ENCODE results near the gene THBS1. TPM values are rescaled to one million over a fixed set of nuclear protein-coding genes. Genes with fewer than 3 reads are reported as not detected.

THBS1 gene
- total RNA-seq, 1 donor from 2014 or later: 337 TPM

DNA sequence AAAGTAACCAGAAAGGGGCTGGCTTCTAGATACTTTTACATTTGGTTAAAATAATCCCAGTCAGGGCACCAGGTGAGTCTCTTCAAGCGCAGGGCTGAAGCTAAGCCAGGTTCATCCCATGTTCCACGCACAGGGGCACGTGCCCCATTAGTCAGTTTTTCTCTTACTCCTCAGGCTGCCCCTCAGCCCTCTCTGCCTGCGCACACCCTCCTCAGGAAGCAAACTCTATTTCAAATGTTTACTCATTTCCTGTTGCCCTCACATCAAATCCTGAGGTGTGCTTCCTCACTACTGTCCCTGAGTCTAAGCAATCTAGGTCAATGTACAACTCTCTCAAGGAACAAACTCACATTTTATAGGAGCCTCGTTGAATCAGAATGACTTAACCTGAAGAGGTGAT is 48.5 kb downstream of the THBS1 start:
- Mint-ChIP-seq H3K36me3 (no peaks in the 10 kb centered on the region), H3K4me1 (peaks cover 14% of the 10 kb centered on the region), H3K27ac (no peak overlapping the region), H3K27me3 (ENCODE audit: low read depth) (no peaks in the 10 kb centered on the region), H3K4me3 (no peak overlapping the region), H3K9me3 (no peaks in the 10 kb centered on the region)
- DNase-seq (ENCODE audit: low spot score in 2 of 2, unreplicated experiment in 2 of 2): no peak
- TF ChIP-seq, protein P1, sequence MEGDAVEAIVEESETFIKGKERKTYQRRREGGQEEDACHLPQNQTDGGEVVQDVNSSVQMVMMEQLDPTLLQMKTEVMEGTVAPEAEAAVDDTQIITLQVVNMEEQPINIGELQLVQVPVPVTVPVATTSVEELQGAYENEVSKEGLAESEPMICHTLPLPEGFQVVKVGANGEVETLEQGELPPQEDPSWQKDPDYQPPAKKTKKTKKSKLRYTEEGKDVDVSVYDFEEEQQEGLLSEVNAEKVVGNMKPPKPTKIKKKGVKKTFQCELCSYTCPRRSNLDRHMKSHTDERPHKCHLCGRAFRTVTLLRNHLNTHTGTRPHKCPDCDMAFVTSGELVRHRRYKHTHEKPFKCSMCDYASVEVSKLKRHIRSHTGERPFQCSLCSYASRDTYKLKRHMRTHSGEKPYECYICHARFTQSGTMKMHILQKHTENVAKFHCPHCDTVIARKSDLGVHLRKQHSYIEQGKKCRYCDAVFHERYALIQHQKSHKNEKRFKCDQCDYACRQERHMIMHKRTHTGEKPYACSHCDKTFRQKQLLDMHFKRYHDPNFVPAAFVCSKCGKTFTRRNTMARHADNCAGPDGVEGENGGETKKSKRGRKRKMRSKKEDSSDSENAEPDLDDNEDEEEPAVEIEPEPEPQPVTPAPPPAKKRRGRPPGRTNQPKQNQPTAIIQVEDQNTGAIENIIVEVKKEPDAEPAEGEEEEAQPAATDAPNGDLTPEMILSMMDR (IDR thresholded peaks at IDR 0.05; ENCODE audit: unreplicated experiment): no peak

GRCh38 chr15:39629906-39630305 is 49.0 kb downstream of the THBS1 start:
- H3K4me1 Mint-ChIP-seq: peaks cover 14% of the 10 kb centered on the region
- H3K27ac Mint-ChIP-seq: no peak overlapping the region
- TF ChIP-seq, protein P1 (IDR thresholded peaks at IDR 0.05; ENCODE audit: unreplicated experiment): no peak
- H3K9me3 Mint-ChIP-seq: no peaks in the 10 kb centered on the region
- DNase-seq (ENCODE audit: low spot score in 2 of 2, unreplicated experiment in 2 of 2): no peak
- H3K36me3 Mint-ChIP-seq: no peaks in the 10 kb centered on the region
- H3K27me3 Mint-ChIP-seq (ENCODE audit: low read depth): no peaks in the 10 kb centered on the region
- no peak overlapping the region for H3K4me3 Mint-ChIP-seq

DNA sequence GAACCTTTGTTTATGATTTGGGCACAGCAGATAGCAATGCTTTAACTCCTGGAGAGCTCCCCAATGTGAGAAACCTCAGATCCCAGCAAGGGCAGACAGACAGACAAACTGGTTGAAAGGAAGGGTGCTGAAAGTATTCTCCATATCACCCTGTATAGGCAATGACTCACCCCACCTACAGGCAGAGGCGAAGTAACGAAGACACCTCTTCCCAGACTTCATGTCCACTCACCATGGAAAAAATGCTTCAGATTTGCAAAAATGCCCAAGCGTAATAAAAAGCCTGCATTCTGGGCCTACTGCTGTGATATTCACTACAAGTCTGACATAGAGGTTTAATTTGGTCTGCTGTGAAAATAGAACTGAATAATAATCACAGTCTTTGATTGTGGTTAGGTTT is 50.5 kb downstream of the THBS1 start:
- H3K4me1 Mint-ChIP-seq: peaks cover 14% of the 10 kb centered on the region
- no peak overlapping the region for H3K27ac Mint-ChIP-seq
- H3K9me3 Mint-ChIP-seq: no peaks in the 10 kb centered on the region
- TF ChIP-seq, protein P1 (IDR thresholded peaks at IDR 0.05; ENCODE audit: unreplicated experiment): no peak
- no peaks in the 10 kb centered on the region for H3K27me3 Mint-ChIP-seq (ENCODE audit: low read depth)
- no peak for DNase-seq (ENCODE audit: low spot score in 2 of 2, unreplicated experiment in 2 of 2)
- H3K36me3 Mint-ChIP-seq: no peaks in the 10 kb centered on the region
- H3K4me3 Mint-ChIP-seq: no peak overlapping the region

- peaks cover 27% of the 10 kb centered on the region for H3K4me1 Mint-ChIP-seq
- no peaks in the 10 kb centered on the region for H3K27me3 Mint-ChIP-seq (ENCODE audit: low read depth)
- H3K27ac Mint-ChIP-seq: no peak overlapping the region
Measured at GRCh38 chr15:39638041-39638440, 57.2 kb downstream of the THBS1 start.

GRCh38 chr15:39639037-39639436 is 58.2 kb downstream of the THBS1 start:
- no peaks in the 10 kb centered on the region for H3K36me3 Mint-ChIP-seq
- TF ChIP-seq, protein P1 (IDR thresholded peaks at IDR 0.05; ENCODE audit: unreplicated experiment): no peak
- H3K27me3 Mint-ChIP-seq (ENCODE audit: low read depth): no peaks in the 10 kb centered on the region
- H3K9me3 Mint-ChIP-seq: no peaks in the 10 kb centered on the region
- H3K4me3 Mint-ChIP-seq: no peak overlapping the region
- peaks cover 37% of the 10 kb centered on the region for H3K4me1 Mint-ChIP-seq
- H3K27ac Mint-ChIP-seq: no peak overlapping the region
- DNase-seq (ENCODE audit: low spot score in 2 of 2, unreplicated experiment in 2 of 2): no peak

More at GRCh38 chr15:39638041-39638440, 57.2 kb downstream of the THBS1 start:
- DNase-seq (ENCODE audit: low spot score in 2 of 2, unreplicated experiment in 2 of 2): no peak
- Mint-ChIP-seq H3K4me3 (no peak overlapping the region), H3K36me3 (no peaks in the 10 kb centered on the region), H3K9me3 (no peaks in the 10 kb centered on the region)
- TF ChIP-seq, protein P1 (IDR thresholded peaks at IDR 0.05; ENCODE audit: unreplicated experiment): no peak

DNA sequence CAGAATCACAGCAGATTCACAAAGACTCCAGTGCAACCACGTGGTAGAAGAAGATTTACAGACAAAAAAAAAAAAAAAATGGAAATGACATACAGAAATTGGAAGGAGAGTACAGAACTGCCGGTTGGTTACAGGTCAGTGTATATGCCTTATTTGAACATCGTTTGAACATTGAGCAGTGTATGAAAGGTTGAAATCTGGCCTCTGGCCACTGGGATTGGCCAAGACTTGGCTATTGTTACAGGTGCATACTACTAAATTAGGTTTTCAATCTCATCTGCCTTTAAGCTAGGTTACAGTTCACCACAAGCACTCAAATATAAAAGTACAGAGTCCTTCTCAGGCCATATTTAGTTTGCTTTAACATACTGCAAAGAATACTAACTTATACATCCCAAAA is 59.8 kb downstream of the THBS1 start:
- no peaks in the 10 kb centered on the region for H3K27me3 Mint-ChIP-seq (ENCODE audit: low read depth)
- H3K9me3 Mint-ChIP-seq: no peaks in the 10 kb centered on the region
- no peaks in the 10 kb centered on the region for H3K36me3 Mint-ChIP-seq
- peak overlapping the region; percentile 78 for H3K27ac Mint-ChIP-seq
- TF ChIP-seq, protein P1 (IDR thresholded peaks at IDR 0.05; ENCODE audit: unreplicated experiment): no peak
- no peak overlapping the region for H3K4me3 Mint-ChIP-seq
- peaks cover 47% of the 10 kb centered on the region for H3K4me1 Mint-ChIP-seq
- DNase-seq (ENCODE audit: low spot score in 2 of 2, unreplicated experiment in 2 of 2): no peak
